ENCODE data around the gene CHGA.
A peak's percentile ranks its signal among the peaks of the same experiment; 100 is the strongest.

CHGA gene

DNA sequence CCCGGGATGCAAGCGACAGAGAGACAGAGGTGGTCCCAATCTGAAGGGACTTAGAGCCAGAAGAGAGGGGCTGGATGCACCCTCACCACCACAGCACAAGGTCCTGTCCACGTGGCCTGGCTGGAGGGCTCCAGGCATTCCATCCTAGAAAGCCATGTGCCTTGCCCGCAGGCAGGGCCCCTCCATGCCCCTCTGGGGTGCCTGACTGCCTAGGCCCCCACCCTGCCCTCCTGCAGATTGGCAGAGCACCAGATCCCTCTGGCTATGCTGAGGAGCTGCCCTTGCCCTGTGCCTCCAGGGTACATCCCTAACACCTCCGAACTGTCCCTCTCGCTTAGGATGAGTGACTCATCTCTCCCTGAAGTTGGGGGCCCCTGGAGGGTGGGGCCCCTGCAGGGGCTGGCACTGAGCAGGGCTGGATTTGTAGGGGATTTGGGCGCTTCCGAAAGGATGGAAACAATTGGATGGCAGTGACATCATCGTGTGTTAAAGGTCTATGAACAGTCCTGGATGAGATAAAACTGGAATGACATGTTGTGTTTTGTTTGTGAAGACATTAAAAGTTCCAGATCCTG lies 50.9 kb downstream of the CHGA start:
- Mint-ChIP-seq H3K27me3 (no peaks in the 10 kb centered on the region), H3K36me3 (peaks cover 59 to 75% of the 10 kb centered on the region in 2 donors), H3K9me3 (peaks cover 18% of the 10 kb centered on the region in 2 donors), H3K4me3 (no peak overlapping the region), H3K4me1 (peaks cover 10 to 24% of the 10 kb centered on the region in 2 donors), H3K27ac (no peak overlapping the region)
- ATAC-seq (replicated peaks), result no peak
- no peak for DNase-seq

DNA sequence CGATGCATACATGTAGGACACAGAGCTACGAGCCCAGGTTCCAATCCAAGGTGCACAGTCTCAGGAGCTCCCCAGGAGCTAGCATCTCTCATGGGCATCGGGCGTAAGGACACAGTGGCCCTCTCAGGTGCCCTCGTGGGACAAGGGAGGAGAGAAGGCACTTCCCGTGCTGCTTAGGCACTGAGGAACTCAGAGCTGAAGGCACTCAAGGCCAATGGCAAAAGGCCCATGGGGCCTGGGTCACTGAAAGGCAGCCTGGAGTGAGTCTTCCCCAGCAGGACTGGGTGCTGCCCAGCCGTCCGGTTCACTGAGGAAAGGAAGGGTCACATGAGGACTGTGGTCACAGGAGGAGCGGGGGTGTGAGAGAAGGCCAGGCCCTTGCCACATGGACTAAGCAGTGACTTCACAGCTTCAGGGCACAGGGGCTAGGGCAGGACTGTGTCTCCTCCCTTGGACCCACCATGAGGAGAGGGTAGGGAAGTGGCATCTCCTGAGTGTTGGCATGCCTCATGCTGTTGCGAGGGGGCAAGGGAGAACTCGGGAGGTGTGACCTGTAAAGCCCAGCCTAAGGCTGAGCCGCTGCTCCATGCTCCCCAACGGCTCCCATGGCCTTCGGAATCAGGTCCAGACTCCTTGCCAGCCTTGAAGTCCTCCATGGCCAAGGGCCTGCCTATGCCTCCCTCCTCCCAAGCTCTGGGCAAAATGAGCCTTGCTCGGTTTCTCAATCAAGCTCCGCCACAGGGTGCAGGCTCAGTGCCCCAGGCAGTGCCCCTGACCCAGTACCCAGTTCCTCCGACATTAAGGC lies 51.8 kb downstream of the CHGA start:
- ATAC-seq (replicated peaks) (no peak), DNase-seq (no peak)
- H3K27ac Mint-ChIP-seq, result no peak overlapping the region
- no peak overlapping the region for H3K4me3 Mint-ChIP-seq
- no peaks in the 10 kb centered on the region for H3K27me3 Mint-ChIP-seq
- peaks cover 22 to 25% of the 10 kb centered on the region in 2 donors for H3K9me3 Mint-ChIP-seq
- H3K4me1 Mint-ChIP-seq, result peaks cover 12 to 31% of the 10 kb centered on the region in 2 donors
- H3K36me3 Mint-ChIP-seq, result peaks cover 65 to 78% of the 10 kb centered on the region in 2 donors

DNA sequence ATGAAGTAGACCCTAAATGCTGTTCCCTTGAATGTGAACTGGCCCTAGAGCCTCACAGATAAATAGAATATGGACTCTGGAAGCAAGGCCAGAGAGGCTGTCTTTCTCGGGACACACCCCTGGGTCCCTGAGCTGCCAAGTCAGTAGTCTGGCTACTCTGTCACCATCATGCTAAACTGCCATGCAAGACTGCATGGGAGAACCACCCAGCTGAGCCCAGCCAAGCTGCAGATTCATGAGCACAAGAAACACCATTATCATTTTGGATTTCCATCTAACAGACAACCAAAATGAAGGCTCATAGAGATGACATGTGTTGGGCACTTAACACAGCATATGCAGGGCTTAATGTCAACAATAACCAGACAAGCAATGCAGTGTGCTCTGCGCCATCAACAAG lies 53.3 kb downstream of the CHGA start:
- ATAC-seq (replicated peaks) (no peak), DNase-seq (no peak)
- no peak overlapping the region for H3K4me3 Mint-ChIP-seq
- peaks cover 12 to 39% of the 10 kb centered on the region in 2 donors for H3K4me1 Mint-ChIP-seq
- peaks cover 74 to 88% of the 10 kb centered on the region in 2 donors for H3K36me3 Mint-ChIP-seq
- peaks cover 26 to 30% of the 10 kb centered on the region in 2 donors for H3K9me3 Mint-ChIP-seq
- no peaks in the 10 kb centered on the region for H3K27me3 Mint-ChIP-seq
- no peak overlapping the region for H3K27ac Mint-ChIP-seq

DNA sequence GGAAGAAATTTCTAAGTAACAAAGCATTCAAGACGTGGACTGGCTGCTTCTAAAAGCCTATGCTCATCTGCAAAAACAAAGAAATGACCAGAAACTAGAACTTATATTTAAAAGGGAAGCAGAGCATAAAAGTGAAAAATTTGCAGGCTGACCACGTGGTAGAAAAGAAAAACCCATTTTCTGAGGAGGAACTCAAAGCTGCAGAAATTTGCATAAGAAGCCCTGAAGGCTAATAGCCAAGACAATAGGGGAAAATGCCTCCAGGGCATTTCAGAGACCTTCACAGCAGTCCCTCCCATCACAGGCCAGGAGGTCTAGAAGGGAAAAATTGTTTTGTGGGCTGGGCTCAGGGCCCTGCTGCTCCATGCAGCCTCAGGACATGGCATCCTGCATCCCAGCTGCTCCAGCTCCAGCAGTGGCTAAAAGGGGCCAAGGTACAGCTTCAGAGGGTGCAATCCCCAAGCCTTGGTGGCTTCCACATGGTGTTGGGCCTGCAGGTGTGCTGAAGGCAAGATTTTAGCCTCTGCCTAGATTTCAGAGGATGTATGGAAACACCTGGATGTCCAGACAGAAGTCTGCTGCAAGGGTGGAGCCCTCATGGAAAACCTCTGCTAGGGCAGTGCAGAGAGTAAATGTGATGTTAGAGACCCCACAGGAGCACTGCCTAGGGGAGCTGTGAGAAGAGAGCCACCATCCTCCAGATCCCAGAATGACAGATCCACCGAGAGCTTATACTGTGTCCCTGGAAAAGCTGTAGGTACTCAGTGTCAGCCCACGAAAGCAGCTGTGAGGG lies 55.5 kb downstream of the CHGA start:
- peak; percentile 67 for ATAC-seq (replicated peaks)
- H3K27me3 Mint-ChIP-seq, result no peaks in the 10 kb centered on the region
- peaks cover 30 to 38% of the 10 kb centered on the region in 2 donors for H3K9me3 Mint-ChIP-seq

DNA sequence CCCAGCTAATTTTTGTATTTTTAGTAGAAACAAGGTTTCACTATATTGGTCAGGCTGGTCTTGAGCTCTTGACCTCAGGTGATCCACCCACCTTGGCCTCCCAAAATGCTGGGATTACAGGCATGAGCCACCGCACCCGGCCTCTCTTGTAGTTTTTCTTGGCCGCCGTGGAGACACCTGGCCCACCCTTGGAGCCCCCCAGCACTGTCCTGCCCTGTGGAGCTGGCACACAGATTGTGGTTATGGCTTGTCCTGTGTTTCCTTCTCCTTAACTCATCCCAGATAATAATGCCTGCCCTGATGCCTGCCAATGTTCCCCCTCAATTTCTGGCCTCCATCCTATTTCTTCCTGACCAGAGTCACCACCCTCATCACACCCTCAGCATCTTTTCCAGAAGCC lies 57.9 kb downstream of the CHGA start:
- H3K27ac Mint-ChIP-seq, result peak overlapping the region; percentile 86
- ATAC-seq (replicated peaks), result no peak
- DNase-seq, result no peak
- peak overlapping the region; percentile 41 to 58 for H3K4me3 Mint-ChIP-seq
- H3K4me1 Mint-ChIP-seq, result peaks cover 17 to 38% of the 10 kb centered on the region in 2 donors
- H3K9me3 Mint-ChIP-seq, result peaks cover 31 to 36% of the 10 kb centered on the region in 2 donors
- H3K36me3 Mint-ChIP-seq, result peaks cover 81 to 97% of the 10 kb centered on the region in 2 donors
- H3K27me3 Mint-ChIP-seq, result no peaks in the 10 kb centered on the region

More for the DNA sequence above, 55.5 kb downstream of the CHGA start:
- peak overlapping the region; percentile 96 for H3K27ac Mint-ChIP-seq
- peaks cover 15 to 38% of the 10 kb centered on the region in 2 donors for H3K4me1 Mint-ChIP-seq
- peaks cover 90 to 96% of the 10 kb centered on the region in 2 donors for H3K36me3 Mint-ChIP-seq
- H3K4me3 Mint-ChIP-seq, result no peak overlapping the region
- DNase-seq, result peak; percentile 9

DNA sequence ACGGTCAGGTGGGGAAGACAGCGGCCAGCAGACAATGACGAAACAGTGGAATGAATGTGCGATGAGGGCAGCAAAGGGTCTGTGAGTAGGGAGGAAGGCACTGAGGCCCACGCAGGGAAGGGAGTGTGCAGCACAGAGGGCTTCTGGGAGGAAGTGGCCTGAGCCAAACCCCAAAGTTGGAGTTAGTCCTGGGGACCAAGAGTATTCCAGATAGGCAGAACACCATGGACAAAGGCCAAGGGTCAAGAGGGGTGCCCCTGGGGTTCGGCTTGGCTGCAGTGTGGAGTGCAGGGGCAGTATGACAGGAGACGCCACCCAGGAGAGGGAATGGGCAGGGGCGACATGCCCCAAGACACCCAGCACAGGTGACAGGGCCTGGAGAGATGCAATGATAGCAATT lies 58.8 kb downstream of the CHGA start:
- Mint-ChIP-seq H3K9me3 (peaks cover 29 to 31% of the 10 kb centered on the region in 2 donors), H3K27me3 (no peaks in the 10 kb centered on the region), H3K4me1 (peaks cover 17 to 38% of the 10 kb centered on the region in 2 donors), H3K27ac (peak overlapping the region; percentile 86), H3K4me3 (peak overlapping the region in 1 of 2 donors; percentile 58), H3K36me3 (peaks cover 77 to 94% of the 10 kb centered on the region in 2 donors)
- ATAC-seq (replicated peaks) (no peak), DNase-seq (no peak)

DNA sequence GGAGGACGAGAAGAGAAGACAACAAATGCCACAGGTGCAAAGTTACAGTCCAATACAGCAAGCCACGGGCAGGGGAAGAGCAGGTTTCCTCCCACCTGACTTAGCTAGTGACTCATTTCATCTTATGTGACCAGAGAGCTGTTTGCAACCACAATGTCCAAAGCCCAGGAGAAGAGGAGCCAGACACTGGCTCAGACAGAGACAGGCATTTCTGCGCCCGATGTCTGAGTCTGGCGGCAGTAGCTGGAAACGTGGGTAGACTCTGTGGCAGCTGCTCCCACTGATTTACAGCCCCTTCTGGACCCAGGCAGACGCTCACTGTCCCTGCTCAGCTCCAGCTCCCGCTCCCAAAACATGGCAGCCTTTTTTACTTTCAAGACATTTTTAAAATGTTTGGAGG lies 60.0 kb downstream of the CHGA start:
- H3K27ac Mint-ChIP-seq, result no peak overlapping the region
- H3K4me3 Mint-ChIP-seq, result no peak overlapping the region
- DNase-seq (no peak), ATAC-seq (replicated peaks) (no peak)
- peaks cover 65 to 85% of the 10 kb centered on the region in 2 donors for H3K36me3 Mint-ChIP-seq
- peaks cover 12 to 32% of the 10 kb centered on the region in 2 donors for H3K4me1 Mint-ChIP-seq
- peaks cover 18 to 22% of the 10 kb centered on the region in 2 donors for H3K9me3 Mint-ChIP-seq
- no peaks in the 10 kb centered on the region for H3K27me3 Mint-ChIP-seq

DNA sequence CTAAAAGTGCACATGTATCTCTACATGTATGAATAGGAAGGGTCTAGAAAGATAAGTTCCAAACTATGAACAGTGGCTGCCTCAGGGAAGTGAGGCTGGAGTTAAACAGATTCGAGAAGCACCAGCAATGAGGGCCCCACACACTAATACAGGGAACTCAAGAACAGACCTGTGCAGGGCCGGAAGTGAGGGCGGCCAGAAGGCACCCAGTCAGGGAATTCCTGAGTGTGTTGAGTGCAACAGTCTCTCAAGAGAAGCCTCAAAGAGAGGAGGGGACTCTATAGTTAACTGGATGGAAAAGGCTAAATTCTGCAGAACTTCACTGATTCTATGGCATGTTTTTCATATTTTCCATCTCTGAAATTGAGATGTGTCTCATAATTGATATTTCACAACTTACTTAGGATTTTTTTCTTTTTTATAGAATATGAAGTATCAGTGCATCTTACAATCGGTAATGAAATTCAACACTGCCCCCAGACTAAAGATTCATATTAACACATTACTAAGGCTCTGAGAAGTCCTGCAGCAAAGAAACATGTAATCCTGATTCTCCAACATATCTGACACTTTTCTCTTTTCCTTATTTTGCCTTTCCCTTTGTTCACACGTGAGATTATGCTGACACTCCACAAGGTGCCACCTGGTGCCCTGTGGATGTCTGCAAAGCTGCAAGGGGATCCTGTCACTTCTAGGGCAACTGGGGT lies 61.3 kb downstream of the CHGA start:
- Mint-ChIP-seq H3K9me3 (peaks cover 13 to 17% of the 10 kb centered on the region in 2 donors), H3K27me3 (no peaks in the 10 kb centered on the region), H3K4me3 (no peak overlapping the region), H3K4me1 (peaks cover 9 to 23% of the 10 kb centered on the region in 2 donors), H3K36me3 (peaks cover 57 to 78% of the 10 kb centered on the region in 2 donors), H3K27ac (peak overlapping the region; percentile 32)
- DNase-seq (no peak), ATAC-seq (replicated peaks) (no peak)

Data from stimulated activated naive B cell treated with anti-CD40 and anti-IgM and Interleukin-4, amounts not matched to agents 10 μg/mL and 1 μg/mL and 100 μg/mL, for 72 hours (primary cell).